Endothelial cell (in vitro differentiated cells): ENCODE data around the gene PPP1R14B. TPM values are rescaled to one million over a fixed set of nuclear protein-coding genes. Genes with fewer than 3 reads are reported as not detected.

ENCODE experiments used
- DNase-seq: peaks from one replicate; pipeline ENCODE4 v3.0.0; 2021; ENCODE audit warnings: low spot score
- H3K27ac Mint-ChIP-seq: one replicate; pipeline ENCODE4 v1.8.0; 2021; ENCODE audit warnings: mixed read lengths, inconsistent platforms; ENCODE audit not compliant: unreplicated experiment
- H3K27me3 Mint-ChIP-seq: one replicate; pipeline ENCODE4 v1.8.0; 2021; ENCODE audit warnings: mild to moderate bottlenecking, moderate library complexity, mixed read lengths, inconsistent platforms; ENCODE audit not compliant: unreplicated experiment
- H3K36me3 Mint-ChIP-seq: one replicate; pipeline ENCODE4 v1.8.0; 2021; ENCODE audit warnings: mild to moderate bottlenecking, low read depth, mixed read lengths, inconsistent platforms; ENCODE audit not compliant: unreplicated experiment
- H3K4me1 Mint-ChIP-seq: one replicate; pipeline ENCODE4 v1.8.0; 2021; ENCODE audit warnings: mild to moderate bottlenecking, mixed read lengths, inconsistent platforms; ENCODE audit not compliant: unreplicated experiment
- H3K4me3 Mint-ChIP-seq: one replicate; pipeline ENCODE4 v1.8.0; 2021; ENCODE audit warnings: mild to moderate bottlenecking, mixed read lengths, inconsistent platforms; ENCODE audit not compliant: unreplicated experiment
- H3K9me3 Mint-ChIP-seq: one replicate; pipeline ENCODE4 v1.8.0; 2021; ENCODE audit warnings: mixed read lengths, inconsistent platforms; ENCODE audit not compliant: unreplicated experiment
- CTCF ChIP-seq: fragments of 200-600 bp; sonication (generic); IDR thresholded peaks from one replicate; pipeline ENCODE4 v1.5.0; 2021; ENCODE audit warnings: antibody characterized with exemption; ENCODE audit not compliant: unreplicated experiment
- total RNA-seq: library from RNA; stranded (reverse); fragmentation: NEBNext Ultra II Directional; extraction: Animal tissue kit (Norgen Biotek cat#: 25700); gene quantifications from one replicate; pipeline ENCODE4 v1.2.1, GENCODE V29; 2021; ENCODE audit not compliant: unreplicated experiment

Gene PPP1R14B
- total RNA-seq, 1 donor from 2014 or later: 201 TPM

- Mint-ChIP-seq H3K9me3 (no peaks in the 10 kb centered on the region), H3K4me3 (peak within 1 kb of the TSS; percentile 83), H3K27me3 (peaks cover 17% of the 10 kb centered on the region), H3K36me3 (peaks cover 5% of the 10 kb centered on the region), H3K27ac (no peak within 1 kb of the TSS), H3K4me1 (peaks cover 7% of the 10 kb centered on the region)
- no peak for DNase-seq
- TF ChIP-seq CTCF: no peak
Measured at GRCh38 chr11:64233913-64234586, 12.7 kb downstream of the PPP1R14B start, which contains the start of gene VEGFB. Gene VEGFB, plus strand, starts transcription at chr11:64234584. Its CDS starts 250 bp downstream, at chr11:64234834.

GRCh38 chr11:64232967-64233315, 13.8 kb downstream of the PPP1R14B start:
- Mint-ChIP-seq H3K36me3 (peaks cover 5% of the 10 kb centered on the region), H3K9me3 (no peaks in the 10 kb centered on the region), H3K27ac (no peak overlapping the region), H3K27me3 (peaks cover 20% of the 10 kb centered on the region), H3K4me1 (peaks cover 3% of the 10 kb centered on the region), H3K4me3 (peak overlapping the region; percentile 59)
- TF ChIP-seq CTCF: no peak
- DNase-seq: no peak

- no peaks in the 10 kb centered on the region for H3K9me3 Mint-ChIP-seq
- H3K27ac Mint-ChIP-seq: no peak overlapping the region
- peaks cover 6% of the 10 kb centered on the region for H3K4me1 Mint-ChIP-seq
- DNase-seq: no peak
- no peak for TF ChIP-seq CTCF
- peaks cover 5% of the 10 kb centered on the region for H3K36me3 Mint-ChIP-seq
- H3K27me3 Mint-ChIP-seq: peaks cover 19% of the 10 kb centered on the region
- peak overlapping the region; percentile 59 for H3K4me3 Mint-ChIP-seq
Measured at GRCh38 chr11:64232182-64232966, 14.4 kb downstream of the PPP1R14B start.

- no peak for DNase-seq
- Mint-ChIP-seq H3K4me3 (no peak overlapping the region), H3K36me3 (peaks cover 5% of the 10 kb centered on the region), H3K4me1 (peaks cover 6% of the 10 kb centered on the region), H3K27me3 (peaks cover 18% of the 10 kb centered on the region), H3K27ac (no peak overlapping the region), H3K9me3 (no peaks in the 10 kb centered on the region)
- TF ChIP-seq CTCF: no peak
Measured at GRCh38 chr11:64231546-64231945, 15.2 kb downstream of the PPP1R14B start.

GRCh38 chr11:64230985-64231365, 15.8 kb downstream of the PPP1R14B start:
- peaks cover 6% of the 10 kb centered on the region for H3K4me1 Mint-ChIP-seq
- H3K4me3 Mint-ChIP-seq: peak overlapping the region; percentile 91
- peak overlapping the region; percentile 64 for H3K27ac Mint-ChIP-seq
- no peak for TF ChIP-seq CTCF
- H3K36me3 Mint-ChIP-seq: peaks cover 5% of the 10 kb centered on the region
- no peaks in the 10 kb centered on the region for H3K9me3 Mint-ChIP-seq
- DNase-seq: no peak
- H3K27me3 Mint-ChIP-seq: peaks cover 17% of the 10 kb centered on the region
